HCT116 (cell line): ENCODE data around the gene CDK14.

Source experiments
- EGR1 ChIP-seq: IDR thresholded peaks from 2 replicates; pipeline ENCODE4 v1.6.1; 2012; ENCODE audit warnings: low read depth
- POLR2A ChIP-seq: IDR thresholded peaks from 2 replicates; pipeline ENCODE4 v1.7.0; 2011; ENCODE audit warnings: borderline replicate concordance; ENCODE audit not compliant: insufficient read depth, insufficient read length; ENCODE audit errors: extremely low read depth

GRCh38 chr7:90595801-90596670 lies at the start of gene CDK14:
- TF ChIP-seq POLR2A (peak; percentile 24), EGR1 (peak; percentile 57)
